IMR-90 (cell line): ENCODE measurements around the gene PLCB4. TPM values are rescaled to one million over a fixed set of nuclear protein-coding genes. Genes with fewer than 3 reads are reported as not detected.

Source experiments
- ATAC-seq: fragments of 200-7000 bp; cut with Tn5 transposase; 2 replicates; pipeline ENCODE4 v1.9.1; 2020; ENCODE audit warnings: low read depth, mild to moderate bottlenecking, moderate library complexity
- BruUV-seq: library from RNA; stranded (reverse); fragments of 400-500 nt; replicated peaks from 2 replicates; lab custom pipeline; 2021; lab: Mats Ljungman, UMichigan
- CTCF ChIA-PET: fragments of 300-600 bp; formaldehyde crosslinking; extraction: SDS; loops from one replicate; lab custom pipeline; 2021; ENCODE audit warnings: antibody characterized with exemption; lab: Yijun Ruan, JAX
- POLR2A ChIA-PET: fragments of 300-600 bp; sonication (Branson Sonifier 250); formaldehyde crosslinking; loops from one replicate; lab custom pipeline; 2022; ENCODE audit warnings: antibody characterized with exemption; ENCODE audit not compliant: unreplicated experiment; lab: Charles Lee
- DNase-seq: peaks from one replicate; pipeline ENCODE4 v3.0.0; 2013
- H2AFZ ChIP-seq: replicated peaks from 2 replicates; pipeline ENCODE3; 2013; ENCODE audit warnings: low read length, mild to moderate bottlenecking; ENCODE audit not compliant: poor library complexity
- H2AK5ac ChIP-seq: 2 replicates; pipeline ENCODE4 v1.6.1; 2013; ENCODE audit warnings: low read depth, low read length, inconsistent platforms
- H2AK9ac ChIP-seq: replicated peaks from 2 replicates; pipeline ENCODE3; 2013; ENCODE audit warnings: mild to moderate bottlenecking, low read depth, low read length, moderate library complexity; ENCODE audit not compliant: poor library complexity
- H2BK120ac ChIP-seq: 2 replicates; pipeline ENCODE4 v1.6.1; 2013; ENCODE audit warnings: low read depth, low read length, inconsistent platforms
- H2BK15ac ChIP-seq: 3 replicates; pipeline ENCODE4 v1.6.1; 2013; ENCODE audit warnings: low read depth, low read length, inconsistent platforms
- H2BK20ac ChIP-seq: 2 replicates; pipeline ENCODE4 v1.6.1; 2013; ENCODE audit warnings: low read depth, mild to moderate bottlenecking, inconsistent platforms, low read length, moderate library complexity
- H2BK5ac ChIP-seq: 2 replicates; pipeline ENCODE4 v1.6.1; 2013; ENCODE audit warnings: mild to moderate bottlenecking, low read depth, low read length, inconsistent platforms; ENCODE audit not compliant: poor library complexity, severe bottlenecking
- H3K14ac ChIP-seq: replicated peaks from 2 replicates; pipeline ENCODE4 v1.6.1; 2013; ENCODE audit warnings: low read depth, low read length, inconsistent platforms
- H3K18ac ChIP-seq: 2 replicates; pipeline ENCODE4 v1.6.1; 2013; ENCODE audit warnings: low read depth, low read length, control low read depth
- H3K23ac ChIP-seq: 2 replicates; pipeline ENCODE4 v1.6.1; 2013; ENCODE audit warnings: low read depth, low read length, inconsistent platforms
- H3K27ac ChIP-seq: 2 replicates; pipeline ENCODE4 v1.5.1; 2013; ENCODE audit warnings: mild to moderate bottlenecking, control low read depth, low read length; ENCODE audit not compliant: insufficient read depth
- H3K27me3 ChIP-seq: 2 replicates; pipeline ENCODE4 v1.6.1; 2013; ENCODE audit warnings: low read length; ENCODE audit not compliant: control insufficient read depth, insufficient read depth
- H3K36me3 ChIP-seq: 2 replicates; pipeline ENCODE4 v1.6.1; 2013; ENCODE audit warnings: low read length, mixed read lengths; ENCODE audit not compliant: control insufficient read depth, insufficient read depth
- H3K4ac ChIP-seq: 2 replicates; pipeline ENCODE4 v1.6.1; 2013; ENCODE audit warnings: low read depth, low read length, inconsistent platforms
- H3K4me1 ChIP-seq: 2 replicates; pipeline ENCODE4 v1.6.1; 2013; ENCODE audit warnings: low read length, mixed read lengths; ENCODE audit not compliant: control insufficient read depth, insufficient read depth
- H3K4me2 ChIP-seq: 2 replicates; pipeline ENCODE4 v1.6.1; 2013; ENCODE audit warnings: low read depth, mild to moderate bottlenecking, control low read depth, low read length, moderate library complexity
- H3K4me3 ChIP-seq: 2 replicates; pipeline ENCODE4 v1.5.1; 2013; ENCODE audit warnings: low read depth, mild to moderate bottlenecking, control low read depth, low read length, moderate library complexity; ENCODE audit not compliant: insufficient read depth
- H3K56ac ChIP-seq: 2 replicates; pipeline ENCODE4 v1.6.1; 2013; ENCODE audit warnings: low read length, inconsistent platforms; ENCODE audit not compliant: insufficient read depth; ENCODE audit errors: extremely low read depth
- H3K79me1 ChIP-seq, 2 experiments: 2 replicates each; pipeline ENCODE4 v1.6.1; 2013; ENCODE audit warnings: low read length in 2 of 2, inconsistent platforms in 1 of 2, low read depth in 1 of 2
- H3K9ac ChIP-seq: 2 replicates; pipeline ENCODE4 v1.6.1; 2013; ENCODE audit warnings: low read depth, low read length, control low read depth
- H3K9me1 ChIP-seq: 2 replicates; pipeline ENCODE4 v1.6.1; 2013; ENCODE audit warnings: low read length, inconsistent platforms; ENCODE audit not compliant: insufficient read depth
- H3K9me3 ChIP-seq: 2 replicates; pipeline ENCODE4 v1.6.1; 2013; ENCODE audit warnings: low read length; ENCODE audit not compliant: control insufficient read depth, insufficient read depth
- H4K20me1 ChIP-seq: 2 replicates; pipeline ENCODE4 v1.6.1; 2013; ENCODE audit warnings: low read length, inconsistent platforms; ENCODE audit not compliant: insufficient read depth
- H4K5ac ChIP-seq: 2 replicates; pipeline ENCODE4 v1.6.1; 2013; ENCODE audit warnings: mild to moderate bottlenecking, low read depth, low read length, control low read depth
- H4K8ac ChIP-seq, 2 experiments: 2 replicates each; pipeline ENCODE4 v1.6.1; 2013; ENCODE audit warnings: low read depth in 2 of 2, low read length in 2 of 2, control low read depth in 1 of 2, inconsistent platforms in 1 of 2
- H4K91ac ChIP-seq: 2 replicates; pipeline ENCODE4 v1.6.1; 2013; ENCODE audit warnings: low read depth, low read length, inconsistent platforms; ENCODE audit not compliant: insufficient read depth
- ELK1 ChIP-seq: fragments of 150-350 bp; IDR thresholded peaks from 2 replicates; pipeline ENCODE4 v1.6.1; 2016; ENCODE audit warnings: low read depth, mild to moderate bottlenecking, low read length, moderate library complexity, borderline replicate concordance
- WGBS, 2 experiments: methylation state at CpG; one replicate each; pipeline versions ENCODE4 v1.1.5 to v1.1.7; 2013; ENCODE audit warnings: missing lambda C conversion rate in 2 of 2; ENCODE audit not compliant: insufficient read length in 1 of 2; ENCODE audit errors: extremely low coverage in 2 of 2; 5-methylcytosine and 5-hydroxymethylcytosine counted together
- dilution Hi-C: fragments of 300-500 bp; cut with HindIII; formaldehyde crosslinking; loops from one replicate; pipeline ENCODE4 v1.14.3; 2018; ENCODE audit warnings: low sequenced_read_pairs; ENCODE audit not compliant: unreplicated experiment
- in situ Hi-C: fragments of 300-500 bp; cut with MboI; formaldehyde crosslinking; loops from 3 replicates; pipeline ENCODE4 v1.14.3; 2019; ENCODE audit warnings: low sequenced_read_pairs, inconsistent platforms, mixed read lengths
- intact Hi-C: fragments of 100-400 bp; cut with micrococcal nuclease; formaldehyde crosslinking; loops from 2 replicates; pipeline ENCODE4 v1.10.0; 2022
- polyA plus RNA-seq, 3 experiments: library from polyadenylated mRNA; depleted of rRNA; stranded (reverse); fragments of >200 nt; gene quantifications; 2 replicates each; pipeline ENCODE4 v1.2.3, GENCODE V29; 2012; ENCODE audit warnings: low replicate concordance in 1 of 3
- total RNA-seq: library from RNA; depleted of rRNA; stranded (reverse); fragments of >200 nt; gene quantifications from 2 replicates; pipeline ENCODE4 v1.2.3, GENCODE V29; 2012

The PLCB4 gene
- total and polyA plus RNA-seq, 2 of the 4 experiments (the other 2 are of a cell fraction) = 12.5 to 24.0 TPM

- Histone ChIP-seq H3K4me1 (peaks cover 11% of the 10 kb centered on the region), H2AK5ac (no peak overlapping the region; the same call in 1 of the 2 replicates), H4K5ac (no peak overlapping the region), H3K79me1 (peaks cover 46 to 76% of the 10 kb centered on the region in 2 experiments), H3K9me3 (no peaks in the 10 kb centered on the region), H3K4me2 (no peak overlapping the region), H2BK5ac (no peak overlapping the region), H2BK15ac (no peak overlapping the region), H2AFZ (no peak overlapping the region), H3K9ac (no peak overlapping the region), H3K56ac (no peak overlapping the region), H2AK9ac (peak overlapping the region; percentile 25), H2BK20ac (no peak overlapping the region), H3K18ac (no peak overlapping the region), H4K20me1 (peaks cover 11% of the 10 kb centered on the region), H3K14ac (no peak overlapping the region; the same call in 1 of the 2 replicates), H3K4ac (no peak overlapping the region), H3K27me3 (no peaks in the 10 kb centered on the region), H3K4me3 (no peak overlapping the region), H4K91ac (no peak overlapping the region), H4K8ac (no peak overlapping the region), H2BK120ac (no peak overlapping the region), H3K36me3 (no peaks in the 10 kb centered on the region; the same call in 1 of the 2 replicates), H3K9me1 (peaks cover 10% of the 10 kb centered on the region), H3K23ac (no peak overlapping the region), H3K27ac (no peak overlapping the region)
- intact Hi-C loops = no loop called here
- ChIA-PET POLR2A (no interaction called here), CTCF (no interaction called here)
- WGBS, 2 experiments = no CpG with 5 or more reads among the region's 5 CpGs
- DNase-seq (no peak), ATAC-seq (no peak)
- TF ChIP-seq ELK1 = no peak
- in situ Hi-C loops = no loop called here
- no TSS peak for BruUV-seq
- dilution Hi-C loops = no loop called here
Measured at GRCh38 chr20:9207253-9207652, 138.4 kb downstream of the PLCB4 start.
